Mesendoderm (in vitro differentiated cells): ENCODE data around the gene HMGN1. TPM values are rescaled to one million over a fixed set of nuclear protein-coding genes. Genes with fewer than 3 reads are reported as not detected.

Experiments
- DNase-seq: peaks from one replicate; pipeline ENCODE4 v3.0.0; 2013
- H2AK5ac ChIP-seq: 2 replicates; pipeline ENCODE4 v1.6.1; 2013; ENCODE audit warnings: low read length, inconsistent platforms
- H2BK120ac ChIP-seq: 2 replicates; pipeline ENCODE4 v1.6.1; 2013; ENCODE audit warnings: low read depth, mild to moderate bottlenecking, low read length, moderate library complexity, mixed read lengths
- H2BK15ac ChIP-seq: replicated peaks from 2 replicates; pipeline ENCODE4 v1.6.1; 2013; ENCODE audit warnings: low read depth, mild to moderate bottlenecking, moderate library complexity
- H2BK5ac ChIP-seq: 2 replicates; pipeline ENCODE4 v1.6.1; 2013; ENCODE audit warnings: low read length, inconsistent platforms
- H3K18ac ChIP-seq: 2 replicates; pipeline ENCODE4 v1.6.1; 2013; ENCODE audit warnings: mild to moderate bottlenecking, low read length, mixed read lengths
- H3K23ac ChIP-seq: one replicate; pipeline ENCODE4 v1.6.1; 2013; ENCODE audit warnings: low read length
- H3K27ac ChIP-seq: 2 replicates; pipeline ENCODE4 v1.5.1; 2013; ENCODE audit warnings: low read depth, mild to moderate bottlenecking, inconsistent platforms, low read length, moderate library complexity
- H3K27me3 ChIP-seq: 2 replicates; pipeline ENCODE4 v1.6.1; 2013; ENCODE audit warnings: low read length, control low read depth, mild to moderate bottlenecking, inconsistent platforms; ENCODE audit not compliant: insufficient read depth, poor library complexity
- H3K36me3 ChIP-seq: 2 replicates; pipeline ENCODE4 v1.6.1; 2013; ENCODE audit warnings: low read length, inconsistent platforms; ENCODE audit not compliant: control insufficient read depth, insufficient read depth
- H3K4ac ChIP-seq: one replicate; pipeline ENCODE4 v1.6.1; 2013; ENCODE audit warnings: low read depth, mild to moderate bottlenecking, low read length, moderate library complexity
- H3K4me1 ChIP-seq: 2 replicates; pipeline ENCODE4 v1.6.1; 2013; ENCODE audit warnings: low read depth, low read length, inconsistent platforms; ENCODE audit not compliant: control insufficient read depth
- H3K4me2 ChIP-seq: 2 replicates; pipeline ENCODE4 v1.6.1; 2013; ENCODE audit warnings: low read length
- H3K4me3 ChIP-seq: 2 replicates; pipeline ENCODE4 v1.5.1; 2013; ENCODE audit warnings: mild to moderate bottlenecking, low read length
- H3K56ac ChIP-seq: one replicate; pipeline ENCODE4 v1.6.1; 2013; ENCODE audit warnings: low read length
- H3K79me1 ChIP-seq: 2 replicates; pipeline ENCODE4 v1.6.1; 2013; ENCODE audit warnings: low read length, inconsistent platforms
- H3K79me2 ChIP-seq: 2 replicates; pipeline ENCODE4 v1.6.1; 2013; ENCODE audit warnings: mild to moderate bottlenecking, low read length; ENCODE audit not compliant: control insufficient read depth, insufficient read depth
- H3K9ac ChIP-seq: 2 replicates; pipeline ENCODE4 v1.6.1; 2013; ENCODE audit warnings: low read length, inconsistent platforms
- H4K5ac ChIP-seq: one replicate; pipeline ENCODE4 v1.6.1; 2013; ENCODE audit warnings: low read length
- H4K8ac ChIP-seq: one replicate; pipeline ENCODE4 v1.6.1; 2013; ENCODE audit warnings: low read depth, mild to moderate bottlenecking, control low read depth, low read length, moderate library complexity
- WGBS: extraction: QIAGEN DNeasy Blood & Tissue Kit; methylation state at CpG from one replicate; pipeline ENCODE4 v1.1.7; 2013; ENCODE audit warnings: low lambda C conversion rate, missing lambda C conversion rate; ENCODE audit not compliant: insufficient coverage; ENCODE audit errors: extremely low coverage; 5-methylcytosine and 5-hydroxymethylcytosine counted together
- polyA plus RNA-seq, 2 experiments: library from polyadenylated mRNA; stranded (reverse); fragments of 200-250 nt; gene quantifications; one replicate each; pipeline ENCODE4 v1.2.3, GENCODE V29; 2013

Gene HMGN1
- polyA plus RNA-seq (2013, experiment 1 of 2) = 582 TPM
- polyA plus RNA-seq (2013, experiment 2 of 2) = 578 TPM

- peak within 1 kb of the TSS; percentile 98 for H3K56ac ChIP-seq
- peak within 1 kb of the TSS; percentile 85 for H3K23ac ChIP-seq
- DNase-seq = peak; percentile 94
- peak within 1 kb of the TSS; percentile 97 for H4K8ac ChIP-seq
- H3K9ac ChIP-seq = peak within 1 kb of the TSS; percentile 99
- H3K27me3 ChIP-seq = no peaks in the 10 kb centered on the region
- H3K4ac ChIP-seq = peak within 1 kb of the TSS; percentile 95
- peaks cover 6% of the 10 kb centered on the region for H3K4me1 ChIP-seq
- peaks cover 28% of the 10 kb centered on the region for H3K79me2 ChIP-seq
- H3K4me2 ChIP-seq = peak within 1 kb of the TSS; percentile 83
- H3K18ac ChIP-seq = peak within 1 kb of the TSS; percentile 99
- no CpG with 5 or more reads among the region's 116 CpGs for WGBS
- H2BK15ac ChIP-seq = no peak within 1 kb of the TSS
- peak within 1 kb of the TSS; percentile 96 for H3K4me3 ChIP-seq
- peaks cover 3% of the 10 kb centered on the region for H3K36me3 ChIP-seq
- no peak within 1 kb of the TSS for H4K5ac ChIP-seq
- peak within 1 kb of the TSS; percentile 95 for H2BK120ac ChIP-seq
- H2AK5ac ChIP-seq = no peak within 1 kb of the TSS
- peaks cover 3% of the 10 kb centered on the region for H3K79me1 ChIP-seq
- peak within 1 kb of the TSS; percentile 100 for H3K27ac ChIP-seq
- H2BK5ac ChIP-seq = peak within 1 kb of the TSS; percentile 61
These were observed at the start of gene HMGN1 for GRCh38 chr21:39348355-39349210. Gene HMGN1, minus strand, starts transcription at chr21:39349088. Its CDS starts 171 bp downstream, at chr21:39348917.

- no peak overlapping the region for H2BK120ac ChIP-seq
- H4K5ac ChIP-seq = no peak overlapping the region
- H3K4me3 ChIP-seq = no peak overlapping the region
- H3K9ac ChIP-seq = no peak overlapping the region
- no peaks in the 10 kb centered on the region for H3K79me1 ChIP-seq
- no peak for DNase-seq
- H2AK5ac ChIP-seq = no peak overlapping the region
- H4K8ac ChIP-seq = no peak overlapping the region
- no peaks in the 10 kb centered on the region for H3K36me3 ChIP-seq
- H3K4me1 ChIP-seq = no peaks in the 10 kb centered on the region
- H3K23ac ChIP-seq = no peak overlapping the region
- H3K27ac ChIP-seq = no peak overlapping the region
- H3K4ac ChIP-seq = no peak overlapping the region
- no peak overlapping the region for H3K56ac ChIP-seq
- no peaks in the 10 kb centered on the region for H3K79me2 ChIP-seq
- H3K18ac ChIP-seq = no peak overlapping the region
- H3K27me3 ChIP-seq = no peaks in the 10 kb centered on the region
- H2BK5ac ChIP-seq = no peak overlapping the region
- no peak overlapping the region for H2BK15ac ChIP-seq
- no peak overlapping the region for H3K4me2 ChIP-seq
- WGBS = no CpG with 5 or more reads among the region's 11 CpGs
These were observed 48.9 kb upstream of the HMGN1 start for GRCh38 chr21:39397646-39398385.

- no peak overlapping the region for H3K27ac ChIP-seq
These were observed 44.1 kb upstream of the HMGN1 start for GRCh38 chr21:39392981-39393380.

GRCh38 chr21:39390212-39390765, 41.4 kb upstream of the HMGN1 start:
- no peak overlapping the region for H3K9ac ChIP-seq
- no CpG with 5 or more reads among the region's 16 CpGs for WGBS
- no peak overlapping the region for H2BK120ac ChIP-seq
- H2BK5ac ChIP-seq = no peak overlapping the region
- no peak overlapping the region for H3K4me3 ChIP-seq
- H3K27ac ChIP-seq = no peak overlapping the region
- H3K4me1 ChIP-seq = peaks cover 1% of the 10 kb centered on the region
- no peak overlapping the region for H4K8ac ChIP-seq
- H3K79me1 ChIP-seq = peaks cover 8% of the 10 kb centered on the region
- H3K18ac ChIP-seq = no peak overlapping the region
- no peaks in the 10 kb centered on the region for H3K79me2 ChIP-seq
- no peak overlapping the region for H4K5ac ChIP-seq
- no peak overlapping the region for H3K4me2 ChIP-seq
- H3K27me3 ChIP-seq = no peaks in the 10 kb centered on the region
- H2AK5ac ChIP-seq = no peak overlapping the region
- no peak overlapping the region for H2BK15ac ChIP-seq
- no peak overlapping the region for H3K56ac ChIP-seq
- no peaks in the 10 kb centered on the region for H3K36me3 ChIP-seq
- H3K23ac ChIP-seq = no peak overlapping the region
- DNase-seq = peak; percentile 56
- no peak overlapping the region for H3K4ac ChIP-seq

More at GRCh38 chr21:39392981-39393380, 44.1 kb upstream of the HMGN1 start:
- no peak overlapping the region for H3K4me3 ChIP-seq
- no peak overlapping the region for H4K8ac ChIP-seq
- no peak overlapping the region for H2BK120ac ChIP-seq
- no peak overlapping the region for H2BK5ac ChIP-seq
- no peaks in the 10 kb centered on the region for H3K27me3 ChIP-seq
- peaks cover 1% of the 10 kb centered on the region for H3K4me1 ChIP-seq
- peaks cover 7% of the 10 kb centered on the region for H3K79me1 ChIP-seq
- no peak overlapping the region for H3K23ac ChIP-seq
- no peak overlapping the region for H4K5ac ChIP-seq
- WGBS = no CpG with 5 or more reads among the region's 7 CpGs
- no peaks in the 10 kb centered on the region for H3K79me2 ChIP-seq
- H2BK15ac ChIP-seq = no peak overlapping the region
- H3K56ac ChIP-seq = no peak overlapping the region
- no peak overlapping the region for H3K4me2 ChIP-seq
- H3K9ac ChIP-seq = no peak overlapping the region
- no peak overlapping the region for H2AK5ac ChIP-seq
- H3K4ac ChIP-seq = no peak overlapping the region
- no peak for DNase-seq
- no peaks in the 10 kb centered on the region for H3K36me3 ChIP-seq
- no peak overlapping the region for H3K18ac ChIP-seq

- DNase-seq = no peak
- Histone ChIP-seq H3K9ac (no peak overlapping the region), H3K27ac (no peak overlapping the region), H3K4me1 (peaks cover 1% of the 10 kb centered on the region), H3K36me3 (no peaks in the 10 kb centered on the region), H2BK15ac (no peak overlapping the region), H3K79me1 (peaks cover 8% of the 10 kb centered on the region), H2BK5ac (no peak overlapping the region), H3K79me2 (no peaks in the 10 kb centered on the region), H3K23ac (no peak overlapping the region), H4K8ac (no peak overlapping the region), H4K5ac (no peak overlapping the region), H3K27me3 (no peaks in the 10 kb centered on the region), H3K4me3 (no peak overlapping the region), H3K18ac (no peak overlapping the region), H3K56ac (peak overlapping the region; percentile 27), H3K4me2 (no peak overlapping the region), H2AK5ac (no peak overlapping the region), H2BK120ac (no peak overlapping the region), H3K4ac (no peak overlapping the region)
- no CpG with 5 or more reads among the region's 10 CpGs for WGBS
These were observed 39.9 kb upstream of the HMGN1 start for GRCh38 chr21:39388811-39389155.
